ENCODE data around the gene DDR1.
"Not testable (repeated sequence)": the region's sequence is repeated elsewhere in the genome, so short reads cannot be mapped to it uniquely, and the experiment has no call there.

The DDR1 gene

DNA sequence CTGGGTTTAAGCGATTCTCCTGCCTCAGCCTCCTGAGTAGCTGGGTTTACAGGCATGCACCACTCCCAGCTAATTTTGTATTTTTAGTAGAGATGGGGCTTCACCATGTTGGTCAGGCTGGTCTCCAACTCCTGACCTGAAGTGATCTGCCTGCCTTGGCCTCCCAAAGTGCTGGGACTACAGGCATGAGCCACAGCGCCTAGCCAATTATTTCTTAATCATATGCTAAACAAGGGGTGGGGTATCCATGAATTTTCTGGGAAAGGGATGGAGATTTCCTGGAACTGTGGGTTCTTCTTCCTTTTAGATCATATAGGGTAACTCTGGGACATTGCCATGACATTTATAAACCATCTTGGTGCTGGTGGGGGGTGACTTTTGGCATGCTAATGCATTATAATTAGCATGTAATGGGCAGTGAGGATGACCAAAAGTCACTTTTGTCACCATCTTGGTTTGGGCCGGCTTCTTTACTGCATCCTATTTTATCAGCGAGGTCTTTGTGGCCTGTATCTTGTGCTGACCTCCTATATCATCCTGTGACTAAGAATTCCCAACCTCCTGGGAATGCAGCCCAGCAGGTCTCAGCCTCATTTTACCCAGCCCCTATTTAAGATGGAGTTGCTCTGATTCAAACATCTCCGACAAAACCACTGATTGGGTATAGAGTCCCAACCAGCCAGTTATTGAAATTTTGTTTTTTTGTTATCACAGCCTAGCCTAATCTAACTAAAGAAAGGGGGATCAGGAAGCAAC is 29.9 kb upstream of the DDR1 start:
- DNase-seq = no peak

DNA sequence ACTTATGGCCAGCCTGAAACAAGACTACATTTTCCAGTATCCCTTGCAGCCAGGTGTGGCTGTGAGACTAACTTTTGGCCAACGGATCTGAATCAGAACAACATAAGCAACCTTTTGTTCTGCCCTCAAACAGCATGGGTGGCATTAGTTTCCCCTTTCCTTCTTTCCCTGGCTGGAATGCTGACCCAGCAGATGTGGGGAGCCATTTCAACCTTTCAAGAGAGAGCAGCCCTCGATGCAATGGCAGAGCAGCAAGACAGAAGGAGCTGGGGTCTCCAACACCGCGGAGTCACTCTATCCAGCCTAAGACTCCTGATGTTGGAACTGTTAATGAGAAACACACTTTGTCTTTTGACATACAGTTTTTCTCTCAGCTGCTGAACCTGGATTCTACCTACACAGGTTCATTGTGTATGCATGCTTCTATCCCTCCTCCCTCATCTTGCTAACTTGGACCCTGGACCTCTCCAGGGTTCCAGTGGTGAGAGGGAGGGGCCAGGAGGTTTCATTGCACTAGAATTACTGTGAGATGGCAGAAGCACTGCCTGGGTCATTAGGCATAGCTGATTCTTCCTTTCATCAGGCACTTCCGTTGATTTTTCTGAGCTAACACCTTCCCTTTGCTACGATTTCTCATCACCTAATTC is 28.8 kb upstream of the DDR1 start:
- no peak for DNase-seq

DNA sequence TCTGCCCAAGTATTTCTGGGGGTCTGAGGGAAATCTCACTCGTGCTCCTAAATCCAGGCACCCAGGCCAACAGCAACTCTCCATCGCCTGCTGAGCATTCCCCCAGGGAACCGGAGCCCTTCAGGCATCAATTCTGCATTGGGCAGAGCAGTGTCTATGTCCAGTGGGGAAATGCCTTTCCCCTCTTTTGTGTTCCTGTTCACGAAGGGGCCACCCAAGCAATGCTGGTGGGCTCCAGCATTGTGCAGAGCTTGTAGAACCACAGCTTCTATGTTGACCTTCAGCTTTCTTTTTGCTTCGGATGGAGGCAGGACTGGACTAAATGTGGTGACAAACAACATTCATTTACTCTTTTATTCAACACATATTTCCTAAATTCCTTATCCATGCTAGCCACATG is 27.2 kb upstream of the DDR1 start:
- DNase-seq = no peak

DNA sequence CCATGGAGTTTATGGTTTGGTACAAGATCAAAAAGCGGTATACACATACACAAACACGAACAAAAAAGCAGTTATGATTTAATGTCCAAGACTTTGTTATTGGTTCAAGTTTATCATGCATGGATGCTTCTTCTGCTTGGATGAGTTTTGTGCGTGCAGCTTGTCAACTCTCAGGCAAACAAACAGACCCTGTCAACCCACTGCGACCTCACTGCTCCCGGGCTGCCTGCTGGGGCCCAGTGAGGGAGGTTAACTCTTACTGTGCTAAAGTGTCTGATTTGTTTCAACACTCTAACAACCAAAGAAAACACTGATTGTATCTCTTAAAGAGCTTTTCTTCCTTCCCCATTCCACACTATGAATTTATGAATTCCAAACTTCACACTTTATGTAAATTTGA is 26.8 kb upstream of the DDR1 start:
- DNase-seq = no peak

DNA sequence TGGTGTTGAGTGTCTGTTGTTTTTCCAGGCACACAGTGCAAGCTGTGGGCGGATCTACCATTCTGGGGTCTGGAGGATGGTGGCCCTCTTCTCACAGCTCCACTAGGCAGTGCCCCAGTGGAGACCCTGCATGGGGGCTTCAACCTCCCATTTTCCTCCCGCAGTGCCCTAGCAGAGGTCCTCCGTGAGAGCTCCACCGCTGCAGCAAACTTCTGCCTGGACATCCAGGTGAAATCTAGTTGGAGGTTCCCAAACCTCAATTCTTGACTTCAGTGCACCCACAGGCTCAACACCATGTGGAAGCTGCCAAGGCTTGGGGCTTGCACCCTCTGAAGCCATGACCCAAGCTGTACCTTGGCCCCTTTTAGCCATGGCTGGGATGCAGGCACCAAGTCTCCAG is 24.6 kb upstream of the DDR1 start:
- DNase-seq = not testable (repeated sequence)

DNA sequence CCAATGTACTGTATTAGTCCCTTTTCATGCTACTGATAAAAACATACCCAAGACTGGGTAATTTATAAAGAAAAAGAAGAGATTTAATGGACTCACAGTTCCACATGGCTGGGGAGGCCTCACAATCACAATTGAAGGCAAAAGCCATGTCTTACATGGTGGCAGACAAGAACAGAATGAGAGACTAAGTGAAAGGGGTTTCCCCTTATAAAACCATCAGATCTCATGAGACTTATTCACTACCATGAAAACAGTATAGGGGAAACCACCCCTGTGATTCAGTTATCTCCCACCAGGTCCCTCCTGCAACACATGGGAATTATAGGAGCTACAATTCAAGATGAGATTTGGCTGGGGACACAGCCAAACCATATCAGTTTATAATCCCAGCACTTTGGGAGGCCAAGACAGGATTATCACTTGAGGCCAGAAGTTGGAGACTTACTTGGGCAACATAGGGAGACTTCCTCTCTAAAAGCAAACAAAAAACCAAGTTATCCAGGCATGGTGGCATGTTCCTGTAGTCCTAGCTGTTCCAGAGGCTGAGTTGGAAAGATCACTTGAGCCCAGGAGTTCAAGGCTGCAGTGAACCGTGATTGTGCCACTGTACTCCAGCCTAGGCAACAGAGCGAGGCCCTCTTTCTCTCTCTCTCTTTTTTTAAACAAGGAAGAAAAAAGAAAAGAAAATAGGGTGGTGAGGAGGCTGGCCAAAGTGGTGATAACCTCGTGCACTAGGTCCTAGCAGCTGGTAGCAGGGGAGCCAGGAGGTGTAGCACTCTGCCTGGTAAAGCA is 22.9 kb upstream of the DDR1 start:
- DNase-seq = no peak

DNA sequence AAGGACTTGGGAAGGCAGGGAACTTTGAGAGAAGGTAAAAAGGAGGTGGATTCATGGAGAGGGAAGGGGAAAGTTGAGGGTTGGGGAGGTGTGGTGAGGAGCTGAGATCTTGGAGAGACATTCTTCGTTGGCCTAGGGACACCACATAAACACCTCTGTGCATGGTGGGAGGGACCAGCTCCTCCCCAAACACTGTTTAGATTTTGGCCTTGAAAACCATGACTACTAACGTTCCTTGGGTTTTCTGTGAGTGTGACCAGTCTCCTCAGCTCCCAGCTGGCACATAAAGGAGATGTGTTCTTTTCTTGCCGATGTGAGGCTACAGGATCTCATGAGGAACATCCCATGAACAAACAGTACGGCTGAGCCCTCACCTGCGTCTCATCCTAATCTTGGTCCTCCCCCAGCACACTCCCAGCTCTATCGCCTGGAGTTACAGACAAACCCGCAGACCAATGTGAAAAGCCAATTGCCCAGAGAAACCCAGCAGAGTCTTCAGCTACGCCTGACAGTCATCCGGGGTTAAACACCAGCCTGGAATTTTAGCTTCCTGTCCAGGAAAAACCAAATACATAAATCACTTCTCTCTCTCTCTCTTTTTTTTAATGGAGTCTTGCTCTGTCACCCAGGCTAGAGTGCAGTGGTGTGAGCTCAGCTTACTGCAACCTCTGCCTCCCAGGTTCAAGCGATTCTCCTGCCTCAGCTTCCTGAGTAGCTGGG is 22.0 kb upstream of the DDR1 start:
- DNase-seq = no peak

DNA sequence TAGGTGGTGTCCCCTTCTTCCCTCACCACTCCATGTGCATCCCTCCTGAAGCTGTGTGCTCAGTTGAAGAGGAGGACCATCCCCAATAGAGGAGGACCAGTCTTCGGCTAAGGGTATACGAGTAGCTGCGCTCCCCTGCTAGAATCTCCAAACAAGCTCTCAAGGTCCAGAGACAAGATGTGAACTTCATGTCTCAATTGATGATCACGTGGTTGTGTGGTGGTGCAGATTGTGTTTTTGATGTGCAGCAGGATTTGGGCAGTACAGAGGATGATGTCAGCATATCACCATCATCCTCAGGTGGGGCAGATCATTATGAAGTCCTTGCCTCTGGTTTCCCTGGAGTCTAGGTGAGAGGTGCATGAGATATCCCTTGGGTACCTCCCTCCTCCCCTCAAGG is 20.0 kb upstream of the DDR1 start:
- DNase-seq = no peak

DNA sequence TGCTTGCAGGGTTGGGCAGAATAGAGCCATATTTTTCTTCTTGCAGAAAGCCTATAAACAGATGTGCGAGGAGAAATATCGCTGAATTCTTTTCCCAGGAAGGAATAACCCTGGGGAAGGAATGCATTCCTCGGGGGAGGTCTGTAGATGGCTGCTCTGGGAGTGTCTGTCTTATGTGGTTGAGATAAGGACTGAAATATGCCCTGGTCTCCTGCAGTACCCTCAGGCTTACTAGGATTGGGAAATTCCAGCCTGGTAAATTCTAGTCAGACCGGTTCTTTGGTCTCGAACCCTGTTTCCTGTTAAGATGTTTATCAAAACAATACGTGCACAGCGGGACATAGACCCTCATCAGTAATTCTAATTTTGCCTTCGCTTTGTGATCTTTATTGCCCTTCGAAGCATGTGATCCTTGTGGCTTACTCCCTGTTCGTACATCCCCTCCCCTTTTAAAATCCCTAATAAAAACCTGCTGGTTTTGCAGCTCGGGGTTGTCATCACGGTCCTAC is 15.0 kb upstream of the DDR1 start:
- not testable (repeated sequence) for DNase-seq

DNA sequence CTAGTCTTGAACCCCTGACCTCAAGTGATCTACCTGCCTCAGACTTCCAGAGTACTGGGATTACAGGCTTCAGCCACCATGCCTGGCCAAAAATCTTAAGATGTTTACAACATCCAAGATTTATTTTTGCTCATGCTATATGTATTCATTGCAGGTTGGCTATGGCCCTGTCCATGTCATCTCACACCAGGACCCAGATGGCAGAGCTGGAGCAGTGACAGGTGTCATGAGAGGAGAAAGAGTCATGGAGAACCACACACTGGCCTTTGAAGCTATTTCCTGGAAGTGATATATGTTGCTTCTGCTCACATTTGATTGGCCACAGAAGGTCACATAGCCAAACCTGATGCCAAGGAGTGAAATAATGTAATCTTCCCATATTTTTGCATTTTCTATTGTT is 13.8 kb upstream of the DDR1 start:
- no peak for DNase-seq

DNA sequence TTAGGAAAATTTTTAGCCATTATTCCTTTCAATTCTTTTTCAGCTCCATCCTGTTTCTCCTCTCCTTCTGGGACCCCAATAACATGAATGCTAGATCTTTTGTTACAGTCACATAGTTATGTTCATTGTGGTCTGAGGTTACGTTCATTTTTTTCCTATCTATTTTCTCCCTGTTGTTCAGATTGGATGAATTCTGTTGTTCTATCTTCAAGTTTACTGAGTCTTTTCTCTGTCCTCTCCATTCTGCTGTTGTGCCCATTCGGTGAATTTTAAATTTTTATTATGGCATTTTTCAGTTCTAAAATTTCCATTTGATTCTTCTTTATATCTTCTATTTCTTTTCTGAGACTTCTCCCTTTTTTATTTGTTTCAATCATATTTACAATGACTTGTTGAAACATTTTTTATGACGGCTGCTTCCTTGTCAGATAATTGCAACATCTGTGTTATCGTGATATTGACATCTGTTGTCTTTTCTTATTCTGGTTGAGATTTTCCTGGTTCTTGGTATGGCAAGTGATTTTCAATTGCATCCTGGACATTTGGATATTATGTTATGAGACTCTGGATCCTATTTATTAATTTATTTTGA is 12.6 kb upstream of the DDR1 start:
- no peak for DNase-seq

DNA sequence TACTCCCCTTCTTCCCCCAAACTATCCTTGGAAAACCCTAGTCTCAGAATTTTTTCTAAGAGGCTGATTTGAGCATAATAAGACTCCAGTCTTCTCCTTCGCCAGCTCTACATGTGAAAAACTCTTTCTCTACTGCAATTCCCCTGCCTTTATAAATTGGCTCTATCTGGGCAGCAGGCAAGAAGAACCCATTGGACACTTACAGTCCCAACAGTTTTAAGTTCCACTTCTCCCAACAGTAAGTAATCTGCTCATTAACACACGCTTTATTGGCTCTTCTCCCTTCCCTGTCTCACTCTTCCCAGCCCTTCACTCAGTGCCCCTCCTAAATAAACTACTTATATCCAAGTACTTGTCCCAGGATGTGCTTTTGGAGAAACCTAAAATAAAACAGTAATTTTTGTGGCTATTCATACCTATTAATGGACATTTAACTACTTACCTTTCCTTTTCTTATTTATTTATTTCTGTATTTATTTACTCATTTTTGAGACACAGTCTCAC is 11.1 kb upstream of the DDR1 start:
- DNase-seq = no peak

DNA sequence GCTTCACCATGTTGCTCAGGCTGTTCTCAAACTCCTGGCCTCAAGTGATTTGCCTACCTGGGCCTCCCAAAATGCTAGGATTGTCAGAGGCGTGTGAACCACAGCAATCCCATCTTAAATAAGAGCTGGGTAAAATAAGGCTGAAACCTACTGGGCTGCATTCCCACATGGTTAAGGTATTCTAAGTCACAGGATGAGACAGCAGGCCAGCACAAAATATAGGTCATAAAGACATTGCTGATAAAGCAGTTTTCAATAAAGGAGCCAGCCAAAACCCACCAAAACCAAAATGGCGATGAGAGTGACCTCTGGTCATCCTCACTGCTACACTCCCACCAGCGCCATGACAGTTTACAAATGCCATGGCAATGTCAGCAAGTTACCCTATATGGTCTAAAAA is 10.5 kb upstream of the DDR1 start:
- not testable (repeated sequence) for DNase-seq

DNA sequence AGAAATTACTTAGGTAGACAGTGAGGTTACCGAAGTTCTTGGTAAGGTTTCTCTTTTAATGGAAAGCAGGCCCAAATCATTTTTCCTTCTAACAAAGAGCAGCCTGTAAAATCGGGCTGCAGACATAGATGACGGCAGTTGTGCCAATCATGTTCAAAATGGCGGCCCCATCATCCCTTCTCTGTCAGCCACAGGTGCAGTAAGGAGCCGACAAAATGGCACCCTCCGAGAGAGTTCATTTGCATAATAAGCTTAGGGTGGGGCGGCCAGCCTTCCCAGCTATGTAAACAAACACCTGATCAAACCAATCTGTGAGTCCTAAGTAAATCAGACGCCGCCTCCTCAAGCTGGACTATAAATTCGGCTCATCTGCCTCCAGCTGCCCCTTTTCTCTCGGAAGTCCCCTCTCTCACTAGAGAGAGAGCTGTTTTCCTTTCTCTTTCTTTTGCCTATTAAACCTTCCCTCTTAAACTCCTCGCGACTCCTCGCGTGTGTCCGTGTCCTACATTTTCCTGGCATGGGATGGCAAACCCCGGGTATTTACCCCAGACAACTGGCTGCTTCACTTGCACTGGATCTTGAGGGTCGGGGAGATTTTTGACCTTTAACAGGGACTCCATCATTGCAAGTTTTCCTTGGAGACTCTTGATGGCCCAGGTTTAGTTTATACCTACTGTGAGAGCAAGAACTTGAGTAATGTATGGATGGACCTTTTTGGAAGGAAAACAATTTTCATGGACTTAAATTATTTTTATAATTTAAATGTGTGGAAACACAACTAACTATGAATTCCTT is 8.9 kb upstream of the DDR1 start:
- no peak for DNase-seq

DNA sequence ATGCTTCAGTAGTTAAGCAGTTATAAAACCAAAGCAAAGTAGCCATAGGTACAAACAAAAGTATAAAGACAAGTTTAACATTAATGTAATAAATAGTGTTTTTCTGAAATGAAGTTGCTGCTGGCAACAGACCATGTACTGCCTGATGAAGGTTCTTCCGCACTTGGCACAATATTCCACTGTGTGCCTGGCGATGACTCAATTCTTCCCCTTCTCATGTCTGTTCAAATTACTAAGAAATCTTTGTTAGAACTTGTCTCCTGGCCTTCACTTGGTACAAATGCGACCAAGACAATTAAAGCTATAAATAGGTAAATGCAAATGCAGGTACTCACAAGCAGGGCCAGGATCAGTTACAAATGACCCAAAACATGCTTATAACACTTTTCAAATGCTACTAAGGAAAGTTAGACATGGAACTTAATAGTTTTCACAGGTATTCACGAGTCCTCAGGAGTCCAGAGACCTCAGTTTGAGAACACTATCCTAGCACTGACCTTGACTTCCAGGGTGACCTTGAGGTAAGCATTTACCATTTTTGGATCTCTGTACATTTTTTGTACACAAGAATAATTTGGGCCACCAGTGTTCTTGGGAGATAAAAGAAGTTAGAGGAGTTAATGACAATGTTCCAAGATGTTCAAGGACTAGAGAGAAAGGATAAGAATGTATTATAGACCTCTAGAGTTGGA is 8.1 kb upstream of the DDR1 start:
- DNase-seq = no peak

DNA sequence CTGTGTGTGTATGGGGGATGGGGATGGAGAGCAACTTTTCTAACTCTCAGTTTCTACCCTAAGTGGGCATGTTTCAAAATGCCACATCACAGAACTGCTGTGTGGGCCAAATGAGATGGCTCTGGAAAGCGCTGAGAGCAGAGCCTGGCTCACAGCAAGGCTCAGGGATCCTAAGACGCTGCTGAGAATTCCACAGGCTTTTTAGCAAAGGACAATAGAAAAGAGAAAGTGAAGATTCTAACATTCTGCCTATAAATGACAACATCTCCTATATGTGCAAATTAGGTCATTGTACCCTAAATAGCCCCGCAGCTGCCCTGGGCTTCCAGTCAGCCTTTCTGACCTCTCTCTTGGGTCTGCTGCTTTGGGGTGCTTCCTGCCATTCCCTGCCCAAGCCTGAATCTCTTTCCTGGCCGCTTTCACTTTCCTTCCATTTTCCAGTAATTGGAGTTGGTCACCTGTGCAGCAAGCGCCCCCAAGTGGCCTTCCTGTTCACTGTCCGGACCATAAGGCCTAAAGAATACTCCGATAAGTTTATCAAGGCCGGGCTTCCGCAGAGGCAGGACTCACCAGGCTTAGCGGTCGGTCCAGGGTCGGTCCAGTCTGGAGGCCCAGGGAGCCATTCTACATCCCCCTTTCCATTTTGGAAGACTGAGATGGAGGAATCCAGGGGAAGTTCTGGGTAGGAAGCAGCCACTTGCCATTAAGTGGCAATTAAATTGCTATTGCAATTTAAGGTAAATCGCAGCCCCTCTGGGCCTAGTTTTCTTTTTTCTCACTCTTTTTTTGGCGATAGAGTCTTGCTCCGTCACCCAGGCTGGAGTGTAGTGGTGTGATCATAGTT is 6.7 kb upstream of the DDR1 start:
- DNase-seq = peak; percentile 67

DNA sequence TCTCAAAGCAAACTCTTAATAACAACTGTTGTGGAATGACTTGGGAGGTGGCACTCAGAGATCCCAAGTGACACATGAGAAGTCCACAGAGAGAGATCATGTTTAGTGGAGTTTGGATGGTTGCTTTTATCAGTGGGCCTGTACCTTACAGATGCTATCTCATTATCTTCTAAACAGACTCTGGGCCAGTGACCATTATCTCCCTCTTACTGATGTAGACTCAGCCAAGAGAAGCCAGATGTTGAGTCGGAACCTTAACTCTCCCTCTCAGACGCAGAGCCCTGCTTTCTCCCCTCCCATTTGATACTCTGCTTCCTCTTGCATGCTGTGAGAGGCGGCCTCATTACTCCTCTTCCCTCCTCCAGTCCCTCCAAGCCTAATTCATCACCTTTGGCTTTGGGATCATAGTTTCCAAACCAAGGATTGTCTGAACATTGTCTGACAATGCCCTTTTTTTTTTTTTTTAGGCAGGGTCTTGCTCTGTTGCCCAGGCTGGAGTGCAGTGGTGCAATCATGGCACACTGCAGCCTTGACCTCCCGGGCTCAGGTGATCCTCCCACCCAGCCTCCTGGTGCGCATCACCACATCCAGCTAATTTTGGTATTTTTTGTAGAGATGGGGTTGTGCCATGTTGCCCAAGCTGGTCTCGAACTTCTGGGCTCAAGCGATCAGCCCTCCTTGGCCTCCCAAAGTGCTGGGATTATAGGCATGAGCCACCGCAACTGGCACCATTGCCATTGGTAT is 4.5 kb upstream of the DDR1 start:
- no peak for DNase-seq

DNA sequence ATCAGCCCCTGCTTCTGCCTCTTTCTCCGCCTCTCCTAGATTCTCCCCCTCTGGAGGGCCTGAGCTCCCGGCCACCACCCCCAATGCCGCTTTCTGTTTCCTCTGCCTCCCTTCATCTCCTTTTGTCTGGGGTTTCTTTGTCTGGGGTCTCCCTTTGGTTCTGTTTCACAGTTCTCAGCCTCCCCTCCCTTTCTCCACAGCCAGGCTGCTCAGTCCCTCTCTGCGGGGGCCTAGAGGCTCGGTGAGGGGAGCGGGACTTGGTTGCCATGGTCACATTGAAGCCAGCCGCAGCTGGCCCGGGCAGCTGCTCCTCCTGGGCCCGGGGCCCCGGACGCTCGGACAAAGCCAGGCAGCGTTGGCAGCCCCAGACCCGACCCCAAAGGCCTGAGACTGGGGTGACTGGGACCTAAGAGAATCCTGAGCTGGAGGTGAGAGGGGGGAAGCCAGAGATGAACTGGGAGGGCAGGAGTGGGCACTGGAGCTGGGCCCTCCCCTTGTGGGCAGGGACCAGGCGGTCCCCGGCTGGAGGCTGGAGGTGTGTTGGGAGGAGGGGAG is 3.5 kb upstream of the DDR1 start:
- no peak for DNase-seq
